ENCODE measurements around the gene WNT7A. TPM values are rescaled to one million over a fixed set of nuclear protein-coding genes. Genes with fewer than 3 reads are reported as not detected.

Gene WNT7A
- total RNA-seq, 4 donors from 2014 or later: 0.09 to 0.91 (median 0.73) TPM; not detected in 1

DNA sequence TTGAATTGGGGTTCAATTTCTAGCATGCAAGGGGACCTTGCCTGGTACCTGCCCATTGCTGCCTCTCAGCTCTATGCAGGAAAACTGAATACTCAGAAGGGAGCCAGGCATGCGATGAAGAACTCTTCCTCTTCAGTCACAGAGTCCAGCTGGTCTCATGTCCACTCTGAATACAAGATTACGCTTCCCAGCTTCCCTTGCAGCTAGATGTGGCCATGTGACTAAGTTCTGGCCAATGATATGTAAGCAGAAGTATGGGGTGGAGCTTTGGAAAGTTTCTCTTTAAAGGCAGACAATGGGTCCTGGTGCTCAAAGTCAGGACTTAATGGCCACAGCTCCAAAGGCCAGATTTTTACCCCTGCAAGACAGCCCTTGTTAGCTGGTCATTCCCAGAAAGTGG is 9.0 kb downstream of the WNT7A start:
- no peak overlapping the region for H3K27ac ChIP-seq
- no peaks in the 10 kb centered on the region for H3K4me1 ChIP-seq
- no peak for TF ChIP-seq POLR2A (IDR thresholded peaks at IDR 0.05)
- TF ChIP-seq, protein P1, sequence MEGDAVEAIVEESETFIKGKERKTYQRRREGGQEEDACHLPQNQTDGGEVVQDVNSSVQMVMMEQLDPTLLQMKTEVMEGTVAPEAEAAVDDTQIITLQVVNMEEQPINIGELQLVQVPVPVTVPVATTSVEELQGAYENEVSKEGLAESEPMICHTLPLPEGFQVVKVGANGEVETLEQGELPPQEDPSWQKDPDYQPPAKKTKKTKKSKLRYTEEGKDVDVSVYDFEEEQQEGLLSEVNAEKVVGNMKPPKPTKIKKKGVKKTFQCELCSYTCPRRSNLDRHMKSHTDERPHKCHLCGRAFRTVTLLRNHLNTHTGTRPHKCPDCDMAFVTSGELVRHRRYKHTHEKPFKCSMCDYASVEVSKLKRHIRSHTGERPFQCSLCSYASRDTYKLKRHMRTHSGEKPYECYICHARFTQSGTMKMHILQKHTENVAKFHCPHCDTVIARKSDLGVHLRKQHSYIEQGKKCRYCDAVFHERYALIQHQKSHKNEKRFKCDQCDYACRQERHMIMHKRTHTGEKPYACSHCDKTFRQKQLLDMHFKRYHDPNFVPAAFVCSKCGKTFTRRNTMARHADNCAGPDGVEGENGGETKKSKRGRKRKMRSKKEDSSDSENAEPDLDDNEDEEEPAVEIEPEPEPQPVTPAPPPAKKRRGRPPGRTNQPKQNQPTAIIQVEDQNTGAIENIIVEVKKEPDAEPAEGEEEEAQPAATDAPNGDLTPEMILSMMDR (IDR thresholded peaks at IDR 0.05): no peak
- H3K9me3 ChIP-seq: peaks cover 0 to 5% (median 0%) of the 10 kb centered on the region in 3 donors
- 84 to 94% methylated on average over 2 of the region's 2 CpGs for WGBS, 2 donors
- H3K4me3 ChIP-seq: no peak overlapping the region
- H3K27me3 ChIP-seq: peaks cover 0 to 40% (median 0%) of the 10 kb centered on the region in 4 donors
- no peak for DNase-seq
- intact Hi-C loops (cut with DNase I): no loop called here
- H3K36me3 ChIP-seq: no peaks in the 10 kb centered on the region

DNA sequence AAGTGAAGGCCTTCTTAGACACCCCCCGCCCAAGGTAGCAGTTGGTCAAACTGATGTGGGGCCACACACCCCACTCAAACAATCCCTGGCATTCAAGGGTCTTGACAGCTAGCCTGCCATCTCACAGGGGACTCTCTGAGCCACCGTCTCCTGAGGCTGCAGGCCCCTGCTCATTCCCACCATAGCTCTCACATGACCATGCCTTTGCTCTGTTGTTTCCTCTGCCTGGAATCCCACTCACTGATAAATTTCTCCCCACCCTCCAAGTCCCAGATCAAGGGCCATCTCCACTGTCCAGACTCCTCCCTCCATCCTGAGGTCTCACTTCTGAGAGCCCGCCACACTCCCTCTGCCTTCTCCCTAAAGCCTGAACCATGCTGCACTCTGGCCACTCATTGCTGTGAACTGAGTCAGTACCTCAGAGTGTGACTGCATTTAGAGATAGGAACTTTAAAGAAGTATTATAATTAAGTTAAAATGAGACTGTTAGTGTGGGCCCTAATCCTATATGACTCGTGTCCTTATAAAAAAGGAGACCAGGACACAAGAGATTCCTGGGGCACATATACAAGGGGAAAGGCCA is 10.0 kb downstream of the WNT7A start:
- Histone ChIP-seq H3K4me1 (no peaks in the 10 kb centered on the region), H3K9me3 (peaks cover 0 to 5% (median 0%) of the 10 kb centered on the region in 3 donors), H3K27me3 (peaks cover 0 to 38% (median 0%) of the 10 kb centered on the region in 4 donors), H3K36me3 (no peaks in the 10 kb centered on the region), H3K4me3 (no peak overlapping the region), H3K27ac (no peak overlapping the region)
- intact Hi-C loops (cut with DNase I): no loop called here
- DNase-seq: no peak
- TF ChIP-seq, protein P1 (IDR thresholded peaks at IDR 0.05): no peak
- TF ChIP-seq POLR2A (IDR thresholded peaks at IDR 0.05): no peak
- 77 to 86% methylated on average over 4 of the region's 4 CpGs for WGBS, 2 donors

DNA sequence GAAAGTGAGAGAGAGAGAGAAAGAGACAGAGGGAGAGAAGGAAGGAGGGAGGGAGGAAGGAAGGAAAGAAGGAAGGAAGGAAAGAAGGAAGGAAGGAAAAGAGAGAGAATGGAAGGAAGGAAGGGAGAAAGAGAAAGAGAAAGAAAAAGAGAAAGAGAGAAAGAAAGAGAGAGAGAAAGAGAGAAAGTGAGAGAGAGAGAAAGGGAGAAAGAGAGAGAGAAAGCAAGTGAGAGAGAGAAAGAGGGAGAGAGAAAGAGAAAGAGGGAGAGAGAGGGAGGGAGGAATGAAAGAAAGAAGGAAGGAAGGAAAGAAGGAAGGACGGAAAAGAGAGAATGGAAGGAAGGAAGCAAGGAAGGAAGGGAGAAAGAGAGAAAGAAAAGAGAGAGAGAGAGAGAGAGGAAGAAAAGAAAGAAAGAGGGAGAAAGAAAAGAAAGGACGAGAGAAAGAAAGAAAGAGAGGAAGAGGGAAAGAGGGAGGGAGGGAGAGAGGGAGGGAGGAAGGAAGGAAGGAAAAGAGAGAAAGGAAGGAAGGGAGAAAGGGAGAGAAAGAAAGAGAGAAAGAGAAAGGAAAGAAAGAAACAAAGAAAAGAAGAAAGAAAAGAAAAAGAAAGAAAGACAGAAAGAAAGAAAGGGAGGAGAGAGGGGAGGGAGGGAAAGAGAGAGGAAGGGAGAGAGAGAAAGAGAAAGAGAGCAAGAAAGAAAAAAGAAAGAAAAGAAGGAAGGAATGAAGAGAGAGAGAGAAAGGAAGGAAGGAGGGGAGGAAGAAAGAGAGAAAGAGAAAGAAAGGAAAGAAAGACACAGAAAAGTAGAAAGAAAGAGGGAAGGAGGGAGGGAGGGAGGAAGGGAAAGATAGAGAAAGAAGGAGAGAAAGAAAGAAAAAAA is 10.8 kb downstream of the WNT7A start:
- no peak overlapping the region for H3K4me3 ChIP-seq
- peaks cover 0 to 5% (median 0%) of the 10 kb centered on the region in 3 donors for H3K9me3 ChIP-seq
- TF ChIP-seq, protein P1 (IDR thresholded peaks at IDR 0.05): no peak
- no peak for TF ChIP-seq POLR2A (IDR thresholded peaks at IDR 0.05)
- DNase-seq: no peak
- WGBS, 2 donors: 55 to 67% methylated on average over 2 of the region's 2 CpGs
- no peaks in the 10 kb centered on the region for H3K36me3 ChIP-seq
- intact Hi-C loops (cut with DNase I): no loop called here
- no peak overlapping the region for H3K27ac ChIP-seq
- H3K4me1 ChIP-seq: no peaks in the 10 kb centered on the region
- H3K27me3 ChIP-seq: peaks cover 0 to 36% (median 0%) of the 10 kb centered on the region in 4 donors

DNA sequence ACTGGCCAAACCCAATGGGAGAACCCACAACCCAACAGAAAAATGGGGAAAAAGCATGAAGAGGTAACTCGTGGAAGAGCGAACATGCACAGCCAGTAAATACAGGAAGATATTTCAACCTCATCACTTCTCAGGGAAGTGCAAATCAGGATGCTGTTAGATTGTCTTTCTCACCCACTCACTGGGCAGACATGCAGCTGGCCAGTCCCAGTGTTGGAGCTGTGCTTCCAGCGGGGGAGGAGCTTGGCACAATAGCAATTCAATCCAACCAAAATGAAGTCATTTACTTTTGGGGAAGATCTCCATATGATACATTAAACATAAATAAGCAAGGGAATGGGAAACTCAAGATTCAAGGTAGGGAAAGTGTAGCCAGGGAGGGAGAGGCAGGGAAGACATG is 12.1 kb downstream of the WNT7A start:
- intact Hi-C loops (cut with DNase I): no loop called here

More for the DNA sequence above, 12.1 kb downstream of the WNT7A start:
- TF ChIP-seq POLR2A (IDR thresholded peaks at IDR 0.05): no peak
- TF ChIP-seq, protein P1 (IDR thresholded peaks at IDR 0.05): no peak
- H3K36me3 ChIP-seq: no peaks in the 10 kb centered on the region
- H3K4me3 ChIP-seq: no peak overlapping the region
- H3K27ac ChIP-seq: no peak overlapping the region
- H3K9me3 ChIP-seq: peaks cover 0 to 5% (median 0%) of the 10 kb centered on the region in 3 donors
- 67 to 87% methylated on average over 1 to 3 of the region's 3 CpGs for WGBS, 2 donors
- no peak for DNase-seq
- H3K27me3 ChIP-seq: peaks cover 0 to 42% (median 0%) of the 10 kb centered on the region in 4 donors
- H3K4me1 ChIP-seq: no peaks in the 10 kb centered on the region

All from esophagus squamous epithelium (tissue), 5 donors.